ENCODE measurements around the gene ELFN1.

The ELFN1 gene

GRCh38 chr7:1663223-1663622 is 6.9 kb upstream of the ELFN1 start:
- no peak for DNase-seq (ENCODE audit: low read depth in 3 of 3, low spot score in 1 of 3)

DNA sequence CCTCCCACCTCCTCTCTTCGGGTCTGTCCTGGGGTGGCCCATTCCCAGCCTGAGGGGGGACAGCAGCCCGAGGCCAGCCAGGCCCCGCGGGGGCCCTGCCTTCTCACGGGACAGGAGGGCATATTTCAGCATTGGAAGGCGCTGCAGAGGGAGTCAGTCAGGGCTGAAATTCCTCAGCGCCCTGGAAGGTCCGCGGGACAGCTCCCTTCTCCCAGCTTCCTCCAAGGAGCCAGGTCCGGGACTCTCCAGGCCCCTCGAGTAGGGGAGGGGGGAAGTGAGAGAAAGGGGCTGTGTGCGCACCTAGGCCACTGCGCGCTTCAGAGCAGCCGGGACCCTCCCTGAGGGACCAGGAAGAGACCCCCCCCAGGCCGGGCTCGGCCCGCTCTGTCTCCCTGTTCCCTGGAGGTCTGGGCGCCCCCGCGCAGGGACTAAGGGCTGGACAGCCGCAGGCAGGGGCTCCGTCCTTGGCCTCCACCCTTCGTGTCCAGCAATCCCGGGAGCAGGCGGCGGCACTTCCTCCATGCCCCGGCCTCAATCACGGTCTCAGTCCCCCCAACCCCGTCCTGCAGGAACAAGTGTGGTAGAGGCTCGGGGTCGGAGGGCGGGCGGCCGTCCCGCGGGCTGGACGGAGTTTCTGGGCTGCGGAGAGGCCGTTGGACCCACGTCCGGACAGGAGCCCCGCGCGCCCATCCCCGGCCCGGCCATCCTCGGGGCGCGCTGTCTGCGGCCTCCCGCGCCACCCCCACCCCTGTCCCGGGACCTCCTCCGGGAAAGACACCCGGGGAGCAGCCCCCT is 6.0 kb upstream of the ELFN1 start:
- no peak for DNase-seq (ENCODE audit: low read depth in 3 of 3, low spot score in 1 of 3)

- peak in 2 of 3 donors; percentile 25 to 61 for DNase-seq (ENCODE audit: low read depth in 3 of 3, low spot score in 1 of 3)
Observed at GRCh38 chr7:1664711-1665548, 5.1 kb upstream of the ELFN1 start.

- DNase-seq (ENCODE audit: low read depth in 3 of 3, low spot score in 1 of 3) = no peak
Observed at GRCh38 chr7:1665549-1666316, 4.3 kb upstream of the ELFN1 start.

- DNase-seq (ENCODE audit: low read depth in 3 of 3, low spot score in 1 of 3) = no peak
Observed at GRCh38 chr7:1666317-1666822, 3.7 kb upstream of the ELFN1 start.

DNA sequence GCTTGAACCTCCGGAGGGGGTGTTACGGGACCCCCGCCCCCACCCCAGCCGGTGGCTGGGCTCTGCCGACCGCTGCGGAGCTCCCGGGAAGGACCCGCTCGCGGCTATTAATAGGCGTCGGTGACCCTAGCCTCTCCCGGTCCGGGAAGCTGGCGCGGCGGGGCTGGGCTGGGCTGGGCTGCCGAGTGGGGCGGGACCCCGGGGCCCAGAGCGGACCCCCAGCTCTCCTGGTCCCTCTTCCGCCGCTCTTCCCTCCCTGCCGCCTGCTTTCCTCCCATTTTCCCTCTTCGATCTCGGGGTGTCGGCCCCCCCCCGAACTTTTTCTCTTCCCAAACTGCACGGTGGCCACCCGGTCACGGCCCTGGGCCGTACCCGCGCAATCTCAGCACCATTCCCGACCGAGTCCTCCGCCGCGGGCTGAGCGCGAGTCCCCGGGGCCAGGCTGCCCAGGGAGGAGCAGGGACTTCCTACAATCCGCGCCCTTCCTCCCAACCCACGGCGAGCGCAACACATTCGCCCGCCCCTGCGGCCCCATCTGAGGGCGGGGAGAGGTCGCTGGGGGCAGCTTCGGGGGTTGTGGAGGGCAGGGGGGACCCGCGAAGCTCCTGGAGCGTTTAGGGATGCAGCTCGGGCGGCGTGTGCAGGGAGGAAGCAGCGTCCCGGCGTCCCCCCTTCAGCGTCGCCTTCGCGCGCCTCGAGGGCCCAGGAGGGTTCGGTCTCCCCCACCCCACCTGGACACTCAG is 3.1 kb upstream of the ELFN1 start:
- DNase-seq (ENCODE audit: low read depth in 3 of 3, low spot score in 1 of 3) = no peak

- no peak for DNase-seq (ENCODE audit: low read depth in 3 of 3, low spot score in 1 of 3)
Observed at GRCh38 chr7:1667566-1668395, 2.3 kb upstream of the ELFN1 start.

- DNase-seq (ENCODE audit: low read depth in 3 of 3, low spot score in 1 of 3) = no peak
Observed at GRCh38 chr7:1668396-1669063, 1.5 kb upstream of the ELFN1 start.

DNA sequence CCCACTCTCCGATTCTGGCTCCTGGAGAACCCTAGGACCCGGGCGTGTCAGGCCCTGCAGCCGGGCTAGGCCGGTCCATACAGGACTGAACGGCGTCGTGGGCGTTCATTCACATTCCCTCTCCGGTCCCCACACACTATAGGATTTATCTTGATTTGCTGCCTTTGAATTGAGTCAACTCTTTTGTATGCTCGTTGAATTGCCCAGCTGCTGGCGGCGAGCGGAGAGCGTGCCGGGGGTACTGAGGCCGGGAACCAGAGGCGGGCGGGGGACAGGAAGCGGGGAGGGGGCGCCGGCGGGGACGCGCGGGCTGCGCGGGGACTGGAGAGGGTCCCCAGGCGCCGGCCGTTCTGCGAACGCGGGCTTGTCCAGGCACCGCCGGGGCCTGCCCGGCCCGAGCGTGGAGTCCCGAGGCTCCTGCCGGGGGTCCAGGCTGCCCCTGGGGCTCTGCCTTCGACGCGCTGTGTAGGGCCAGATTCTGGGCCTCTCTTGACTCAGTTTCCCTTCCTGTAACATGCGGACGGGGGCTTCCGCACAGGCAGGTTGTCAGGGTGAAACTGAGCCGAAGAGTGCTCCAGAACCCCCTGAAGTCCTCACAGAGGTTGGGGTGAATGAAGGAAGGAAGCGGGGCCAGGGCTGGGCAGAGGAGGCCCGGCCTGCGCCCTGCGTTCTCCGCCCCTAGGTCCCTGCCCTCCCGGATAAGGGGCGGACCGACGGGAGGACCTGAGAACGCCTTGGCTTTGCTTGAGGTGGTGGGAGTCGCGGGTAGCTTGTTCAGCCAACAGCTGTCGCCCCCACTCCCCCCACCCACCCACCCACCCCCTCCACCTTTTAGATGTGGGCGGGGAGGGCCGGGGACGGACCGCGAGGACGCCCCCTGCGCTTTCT is 769 bp upstream of the ELFN1 start:
- DNase-seq (ENCODE audit: low read depth in 3 of 3, low spot score in 1 of 3) = no peak

DNA sequence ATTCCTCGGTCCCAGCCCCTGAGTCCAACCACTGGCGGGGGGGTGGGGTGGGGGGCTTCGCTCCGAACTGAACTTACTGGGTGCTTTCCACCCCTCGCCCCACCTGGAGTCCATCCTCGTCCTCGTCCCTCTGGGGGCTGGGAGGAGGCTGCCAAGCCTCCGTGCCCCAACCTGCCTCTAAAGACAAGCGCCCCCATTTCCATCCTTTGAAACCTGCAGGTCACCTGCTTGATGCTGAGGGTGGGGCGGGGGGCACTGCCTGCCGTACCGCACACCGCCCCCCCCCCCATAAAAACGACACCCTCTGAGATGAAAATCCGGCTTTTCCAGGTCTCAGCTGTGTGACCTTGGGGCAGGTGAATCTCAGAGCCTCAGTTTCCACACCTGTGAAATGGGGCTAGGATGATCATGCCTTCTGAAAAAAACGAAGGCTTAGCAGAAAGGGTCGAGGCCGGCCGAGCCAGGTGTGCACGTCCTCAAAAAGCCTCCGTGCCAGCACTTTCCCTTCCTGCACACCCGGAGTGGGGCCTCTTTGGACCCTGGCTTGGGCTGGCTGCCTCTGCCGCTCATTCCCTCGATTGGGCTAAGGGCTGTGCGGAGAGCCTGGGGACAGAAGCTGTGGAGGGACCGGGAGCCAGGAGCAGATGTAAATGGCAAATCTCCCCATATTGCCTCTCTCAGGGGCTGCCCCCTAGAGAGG is 967 bp downstream of the ELFN1 start:
- DNase-seq (ENCODE audit: low read depth in 3 of 3, low spot score in 1 of 3) = no peak

DNA sequence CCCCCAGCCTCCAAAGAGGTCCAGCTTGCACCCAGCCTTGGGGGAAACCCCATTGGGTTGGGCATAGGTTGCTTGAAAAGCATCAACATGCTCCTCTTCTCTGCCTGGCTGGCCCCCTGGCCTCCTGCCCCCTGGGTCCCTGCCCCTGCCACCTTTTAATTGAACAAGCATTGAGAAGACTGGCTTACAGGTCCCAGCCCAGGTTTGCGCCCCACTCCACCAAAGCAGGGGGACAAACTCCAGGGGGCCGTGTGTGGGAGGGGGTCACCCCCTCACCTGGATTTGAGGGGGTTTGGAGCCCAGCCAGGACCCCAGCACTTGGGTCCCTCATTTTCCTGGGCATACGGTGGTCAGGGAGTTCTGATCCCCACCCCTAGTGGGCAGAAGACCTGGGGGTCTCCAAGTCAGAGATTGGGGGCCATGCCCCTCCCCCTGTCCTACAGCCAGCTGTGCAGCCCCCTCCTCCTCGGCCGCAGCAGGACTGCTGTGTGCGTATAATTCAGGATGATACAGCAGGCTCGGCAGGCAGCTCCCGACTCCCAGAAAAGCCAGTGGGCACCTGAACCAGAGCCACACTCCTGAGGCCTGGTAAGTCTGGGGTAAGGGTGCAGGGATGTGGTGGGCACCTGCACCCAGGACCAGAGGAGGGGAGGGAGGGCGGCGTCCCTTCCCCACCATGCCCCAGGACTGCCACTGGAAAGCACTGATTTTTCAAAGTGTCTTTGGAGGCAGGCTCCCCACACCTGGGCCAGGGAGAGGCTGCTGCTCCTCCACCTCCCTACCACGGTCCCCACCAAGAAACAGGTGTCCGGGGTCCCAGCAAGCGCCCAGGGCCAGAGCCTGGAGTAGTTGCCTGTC is 1.7 kb downstream of the ELFN1 start:
- no peak for DNase-seq (ENCODE audit: low read depth in 3 of 3, low spot score in 1 of 3)

DNA sequence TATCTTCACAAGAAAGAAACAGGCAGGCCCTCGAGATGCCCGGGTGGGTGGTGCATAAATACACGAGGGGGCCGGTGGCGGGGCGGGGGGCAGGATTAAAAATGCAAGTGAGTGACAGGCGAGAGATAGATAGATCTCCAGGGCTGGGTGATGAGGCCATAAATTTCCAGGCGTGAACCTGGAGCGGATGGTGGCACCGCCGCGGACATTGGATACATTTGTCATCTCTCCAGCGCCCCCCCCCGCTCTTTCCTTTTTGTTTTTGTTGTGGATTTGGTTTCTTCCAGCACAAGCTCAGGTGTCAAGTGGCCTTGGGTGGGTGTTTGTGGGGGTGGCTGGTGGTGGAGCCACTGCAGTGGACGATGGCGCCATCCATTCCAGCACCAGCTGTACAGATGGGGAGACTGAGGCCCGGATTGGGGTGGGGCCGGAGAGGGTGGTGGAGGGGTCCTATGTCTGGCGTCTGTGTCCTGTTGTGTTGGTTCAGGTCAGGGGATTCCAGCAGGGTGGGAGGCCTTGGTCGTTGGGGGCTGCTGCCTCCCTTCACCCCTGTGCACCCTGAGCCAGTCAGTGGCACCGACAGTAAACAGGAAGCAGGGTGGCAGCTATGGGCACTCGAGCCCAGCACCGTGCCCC is 2.9 kb downstream of the ELFN1 start:
- DNase-seq (ENCODE audit: low read depth in 3 of 3, low spot score in 1 of 3) = no peak

DNA sequence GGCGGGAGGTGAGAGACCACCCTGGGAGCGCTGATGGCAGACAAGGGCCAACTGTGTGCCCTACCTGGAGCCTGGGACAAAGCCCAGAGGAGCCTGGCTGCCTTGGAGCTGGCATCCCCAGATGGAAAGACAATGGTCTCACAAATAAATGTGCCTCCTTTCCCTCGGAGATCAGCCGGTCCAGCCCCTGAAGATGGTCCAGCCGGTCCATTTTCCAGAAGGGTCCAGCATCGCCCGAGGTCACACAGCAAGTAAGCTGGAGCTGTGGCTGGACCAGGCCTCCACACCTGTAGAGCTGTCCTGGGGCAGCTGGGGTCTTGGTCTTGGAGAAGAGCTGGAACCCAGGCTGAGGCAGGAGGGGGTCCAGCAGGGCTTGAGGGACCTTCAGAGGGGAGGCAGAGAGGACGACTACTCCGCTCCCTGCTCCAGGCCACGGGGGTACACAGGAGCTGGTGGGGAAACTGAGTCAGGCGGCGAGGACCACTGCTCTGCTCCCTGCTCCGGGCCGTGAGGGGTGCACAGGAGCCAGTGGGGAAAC is 3.6 kb downstream of the ELFN1 start:
- DNase-seq (ENCODE audit: low read depth in 3 of 3, low spot score in 1 of 3) = no peak

- DNase-seq (ENCODE audit: low read depth in 3 of 3, low spot score in 1 of 3) = no peak
Observed at GRCh38 chr7:1674161-1675035, 4.3 kb downstream of the ELFN1 start.

DNA sequence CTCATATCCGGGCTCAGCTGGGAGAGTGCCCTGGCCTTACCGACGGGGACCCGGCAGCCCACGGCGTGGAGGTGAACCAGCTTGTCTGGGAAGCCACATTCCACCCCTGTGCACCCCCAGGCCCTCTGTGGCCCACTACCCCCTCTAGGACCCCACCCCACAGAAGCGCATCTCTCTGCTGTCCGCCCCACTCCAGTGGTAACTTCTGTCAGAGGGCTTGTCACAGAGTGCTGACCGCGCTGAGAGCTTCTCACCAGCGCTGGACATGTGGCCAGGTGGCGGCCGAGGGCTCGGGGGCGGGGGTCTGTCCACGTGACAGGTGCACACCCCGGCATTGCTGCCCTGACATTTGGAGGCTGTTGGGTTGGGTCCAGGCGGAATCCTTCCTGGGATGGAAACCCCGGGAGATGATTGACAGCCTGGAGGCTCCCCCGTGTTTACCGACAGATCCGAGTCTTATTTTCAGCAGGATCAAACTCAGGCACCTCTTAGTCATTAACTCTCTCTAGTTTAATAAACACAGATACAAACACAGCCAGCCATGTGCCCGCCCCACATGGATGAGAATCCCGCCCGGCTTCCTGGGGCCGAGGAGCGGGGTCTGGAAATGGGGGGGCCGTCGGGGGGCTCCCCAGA is 5.1 kb downstream of the ELFN1 start:
- no peak for DNase-seq (ENCODE audit: low read depth in 3 of 3, low spot score in 1 of 3)

All from stimulated activated CD4-positive, alpha-beta T cell treated with anti-CD3 and anti-CD28 coated beads, TNF-alpha, amount 100 ng/mL, for 1 hour (primary cell).